HG02981 (cell line): ENCODE results near the gene POLD3.
"Not testable (repeated sequence)": the region's sequence is repeated elsewhere in the genome, so short reads cannot be mapped to it uniquely, and the experiment has no call there.

Source experiments
- ATAC-seq: cut with Tn5 transposase; IDR thresholded peaks from one replicate; pipeline ENCODE4 v1.9.1; 2021; ENCODE audit warnings: mild to moderate bottlenecking, moderate library complexity; ENCODE audit not compliant: unreplicated experiment

The POLD3 gene

DNA sequence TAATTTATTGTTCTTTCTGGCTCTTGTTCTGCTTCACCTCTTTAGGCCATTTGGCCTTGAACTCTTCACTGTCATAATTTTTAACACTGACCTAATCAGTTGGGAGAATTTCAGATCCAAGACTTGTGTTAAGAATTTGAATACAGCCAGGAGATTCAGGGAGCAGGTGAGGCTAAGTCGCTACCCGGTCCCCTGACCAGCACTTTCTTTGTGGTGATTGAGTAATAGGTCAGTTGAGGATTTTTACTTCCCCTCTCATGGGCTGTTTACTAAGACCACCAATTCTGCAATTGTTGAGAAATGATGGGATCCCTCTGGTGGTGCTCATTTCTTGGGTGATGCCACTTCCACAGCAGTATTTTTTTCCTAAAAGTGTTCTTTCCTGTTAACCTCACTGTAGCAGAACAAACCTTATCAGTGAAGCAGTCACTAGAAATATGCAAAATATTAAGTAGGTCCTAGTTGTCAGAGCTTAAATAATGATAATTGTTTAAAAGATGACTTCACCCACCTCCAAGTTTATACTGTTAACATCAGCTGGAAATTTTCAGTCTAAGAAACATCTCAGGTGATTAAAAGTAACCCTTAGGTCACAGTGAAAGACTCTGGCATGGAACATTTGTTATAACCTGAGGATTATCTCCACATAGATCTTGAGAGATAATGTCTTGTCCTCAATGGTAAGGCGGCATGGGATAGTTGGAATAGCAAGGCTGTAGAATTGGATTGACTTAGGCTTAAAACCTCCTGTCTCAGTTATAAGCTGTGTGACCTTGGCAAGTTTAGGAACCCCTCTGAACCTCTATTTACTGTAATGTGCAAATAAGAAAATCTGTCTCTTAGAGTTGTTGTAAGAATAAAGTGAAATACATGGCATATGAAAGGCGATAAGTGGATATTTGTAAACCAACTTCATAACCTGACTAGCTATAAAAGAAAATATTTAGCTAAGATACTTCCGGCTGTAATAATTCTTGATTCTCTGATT, 41.3 kb downstream of the POLD3 start:
- ATAC-seq = no peak

DNA sequence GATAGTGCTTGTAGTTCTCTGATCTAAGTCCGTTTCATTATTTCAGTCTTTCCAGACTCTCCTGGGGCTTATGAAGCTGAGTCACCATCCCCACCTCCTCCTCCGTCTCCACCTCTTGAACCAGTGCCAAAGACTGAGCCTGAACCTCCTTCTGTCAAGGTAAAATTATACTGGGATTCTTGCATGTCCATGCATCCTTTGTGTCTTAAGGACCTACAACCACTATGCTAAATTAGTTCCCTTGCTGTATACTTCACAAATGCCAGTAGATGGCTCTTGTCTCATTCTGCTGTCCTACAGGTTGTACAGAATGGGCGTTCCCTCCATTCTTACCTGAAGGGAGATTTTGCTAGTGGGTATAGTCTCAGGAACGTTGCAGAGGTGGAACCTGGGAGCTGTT, 42.2 kb downstream of the POLD3 start:
- ATAC-seq = no peak

DNA sequence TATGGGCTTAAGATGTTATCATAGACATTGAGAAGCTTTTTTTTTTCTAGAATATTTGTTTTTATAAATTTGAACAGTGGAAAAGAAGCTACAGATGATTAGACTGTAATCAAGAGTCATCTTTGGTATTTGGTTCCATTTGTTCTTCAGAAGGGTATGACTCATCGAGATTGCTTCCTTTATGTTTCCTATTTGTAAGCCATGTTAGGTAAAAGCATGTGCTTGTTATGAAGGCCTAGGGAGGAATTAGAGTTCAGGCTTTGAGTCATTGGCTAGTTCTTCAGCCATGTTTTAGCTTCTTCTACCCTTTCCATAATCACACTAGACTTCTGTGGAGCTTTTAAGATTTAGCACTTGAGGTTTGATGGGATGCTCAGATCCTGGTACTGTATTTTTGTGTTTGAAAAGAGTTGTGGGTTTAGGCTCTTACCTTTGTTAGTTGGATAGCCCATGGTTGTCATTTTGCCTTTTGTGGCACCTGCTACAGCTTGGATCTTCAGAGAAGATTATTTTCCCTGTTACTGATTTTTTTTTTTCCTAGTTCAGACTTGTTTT, 44.3 kb downstream of the POLD3 start:
- no peak for ATAC-seq

DNA sequence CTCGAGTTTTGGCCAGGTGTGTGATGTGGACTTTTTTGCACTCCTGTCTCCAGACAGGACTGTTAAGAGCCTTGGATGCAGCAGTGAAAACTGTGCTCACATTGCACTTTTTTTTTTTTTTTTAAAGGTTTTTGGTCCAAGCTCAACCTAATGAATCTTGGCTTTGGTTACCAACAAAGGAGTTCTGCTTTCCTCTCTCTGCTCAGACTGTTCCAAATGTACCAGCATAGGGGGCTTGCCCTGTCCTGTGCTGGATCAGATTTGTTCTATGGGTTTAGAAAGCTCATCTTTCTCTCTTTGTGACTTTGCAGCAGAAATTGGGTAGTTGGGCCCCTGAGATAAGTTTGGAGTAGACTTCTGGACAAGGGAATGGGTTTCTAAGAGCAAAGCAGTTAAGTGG, 45.3 kb downstream of the POLD3 start:
- no peak for ATAC-seq

DNA sequence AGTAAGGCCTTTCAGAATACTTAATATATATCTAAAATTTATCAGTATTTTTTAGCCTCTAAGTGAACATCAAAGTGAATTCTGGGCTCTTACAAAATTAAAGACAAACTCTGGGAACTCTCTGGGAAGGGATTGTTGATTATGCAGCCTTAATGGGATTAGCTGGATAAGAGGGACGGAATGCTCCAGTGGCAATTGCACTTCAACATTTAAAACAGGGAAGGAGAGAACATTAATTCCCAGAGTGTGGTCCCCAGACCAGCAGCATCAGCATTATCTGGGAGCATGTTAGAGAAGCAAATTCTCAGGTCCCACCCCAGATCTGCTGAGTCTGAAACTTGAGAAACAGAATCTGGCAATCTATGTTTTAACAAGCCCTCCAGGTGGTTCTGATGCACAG, 46.5 kb downstream of the POLD3 start:
- ATAC-seq = no peak

DNA sequence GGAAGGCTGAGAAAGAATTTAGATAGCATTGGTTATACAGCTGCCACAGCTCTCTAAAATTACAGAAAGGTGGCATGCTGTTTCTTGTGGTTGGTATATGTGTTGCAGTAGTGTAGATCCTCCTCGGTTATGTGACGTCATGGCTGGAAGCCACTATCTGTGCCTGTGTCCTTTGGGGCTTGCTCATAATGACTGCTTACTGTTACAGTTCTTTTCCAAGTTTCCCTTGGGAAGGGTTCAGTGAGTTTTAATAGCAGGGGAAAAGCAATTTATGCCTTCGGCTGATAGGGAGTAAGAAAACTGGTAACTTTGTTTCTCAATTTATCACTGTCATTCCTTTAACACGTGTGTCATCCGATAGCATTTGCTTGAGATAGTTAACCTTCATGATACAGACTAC, 47.2 kb downstream of the POLD3 start:
- ATAC-seq = no peak

DNA sequence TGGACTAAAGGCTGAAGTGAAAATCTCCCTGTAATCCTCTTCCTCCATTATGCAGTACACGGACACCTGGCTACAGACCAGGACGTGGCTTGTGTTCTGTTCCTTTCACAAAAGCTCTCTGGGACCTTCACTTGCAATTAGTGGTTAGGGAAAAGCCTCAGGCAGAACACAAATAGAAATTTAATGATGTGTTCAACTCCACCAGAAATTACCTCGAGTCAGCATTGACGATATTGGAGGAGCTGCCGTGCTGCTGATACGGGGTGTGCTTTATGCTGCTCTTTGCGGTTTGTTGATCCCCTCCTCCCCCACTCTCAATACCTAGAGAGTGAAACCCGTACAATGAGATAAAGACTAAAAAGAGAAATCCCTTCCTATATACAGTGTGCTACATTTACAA, 48.9 kb downstream of the POLD3 start:
- ATAC-seq = no peak

DNA sequence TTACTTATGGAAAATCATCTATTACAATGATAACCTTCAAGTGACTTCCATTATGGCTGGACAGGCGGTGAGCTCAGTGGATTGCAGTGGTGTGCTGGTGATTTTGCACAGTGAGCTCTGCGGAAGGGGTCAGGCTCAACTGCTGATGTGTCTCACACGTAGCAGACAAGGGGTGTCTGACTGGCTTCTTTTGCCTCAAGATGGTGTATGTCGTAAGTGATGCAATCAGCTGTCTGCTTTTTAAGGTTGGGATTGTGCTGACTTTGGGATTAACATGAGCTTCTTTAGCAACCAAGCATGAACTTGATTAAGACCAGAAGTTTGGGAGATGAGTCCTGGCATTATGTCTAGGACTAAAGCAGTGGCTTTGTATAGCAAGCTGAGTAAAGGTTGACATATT, 49.5 kb downstream of the POLD3 start:
- no peak for ATAC-seq

DNA sequence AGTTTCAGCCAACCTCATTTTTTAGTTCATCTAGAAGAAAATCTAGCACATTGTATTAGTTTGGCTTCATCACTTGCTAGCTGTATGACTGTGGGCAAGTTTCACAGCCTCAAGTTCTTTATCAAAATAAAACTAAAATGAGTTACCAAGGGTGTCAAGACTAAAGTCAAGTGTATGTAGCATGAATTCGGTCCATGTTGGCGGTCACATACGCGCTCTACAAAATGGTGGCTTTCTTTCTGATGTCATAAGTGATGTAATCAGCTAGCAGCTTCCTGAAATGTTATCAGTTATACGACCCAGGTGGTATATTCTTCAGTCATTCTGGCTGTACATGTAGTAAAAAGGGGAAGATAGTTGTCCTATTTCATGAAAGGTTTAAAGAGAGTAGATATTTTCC, 50.5 kb downstream of the POLD3 start:
- no peak for ATAC-seq

DNA sequence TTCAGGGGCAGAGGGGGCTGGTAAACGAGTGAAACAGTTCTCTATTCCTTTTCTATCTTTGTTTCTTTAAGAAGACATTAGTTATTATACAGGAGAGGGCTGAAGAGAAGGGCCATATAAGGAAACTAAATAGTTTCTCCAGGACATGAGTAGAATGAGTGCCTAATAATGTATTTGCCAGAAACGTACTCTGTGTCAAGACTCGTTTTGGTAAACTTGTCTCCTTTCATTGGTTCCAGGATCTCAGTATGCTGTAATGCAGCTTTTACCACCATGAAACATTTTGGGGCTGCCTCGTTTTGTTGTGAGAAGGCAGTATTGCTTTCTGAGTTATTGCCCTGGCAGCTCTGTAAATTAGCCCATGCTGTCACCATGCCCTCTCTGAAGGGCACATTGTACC, 51.7 kb downstream of the POLD3 start:
- ATAC-seq = no peak

DNA sequence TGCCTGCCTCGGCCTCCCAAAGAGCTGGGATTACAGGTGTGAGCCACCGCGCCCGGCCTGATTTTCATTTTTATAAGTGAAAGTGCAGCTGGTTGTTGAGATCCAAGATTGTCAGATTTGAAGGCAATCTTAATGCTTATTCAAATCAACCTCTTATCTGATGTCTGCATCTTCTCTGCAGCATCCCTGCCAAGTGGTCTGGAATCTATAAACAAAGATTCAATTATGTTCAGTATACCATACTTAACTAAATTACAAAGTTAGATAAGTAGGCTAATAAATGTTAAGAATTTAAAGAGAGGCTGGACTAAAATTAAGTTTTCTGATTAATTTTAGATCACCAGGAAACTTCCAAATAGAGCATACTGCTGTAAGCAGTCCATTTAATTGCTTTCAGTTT, 53.8 kb downstream of the POLD3 start:
- ATAC-seq = no peak

DNA sequence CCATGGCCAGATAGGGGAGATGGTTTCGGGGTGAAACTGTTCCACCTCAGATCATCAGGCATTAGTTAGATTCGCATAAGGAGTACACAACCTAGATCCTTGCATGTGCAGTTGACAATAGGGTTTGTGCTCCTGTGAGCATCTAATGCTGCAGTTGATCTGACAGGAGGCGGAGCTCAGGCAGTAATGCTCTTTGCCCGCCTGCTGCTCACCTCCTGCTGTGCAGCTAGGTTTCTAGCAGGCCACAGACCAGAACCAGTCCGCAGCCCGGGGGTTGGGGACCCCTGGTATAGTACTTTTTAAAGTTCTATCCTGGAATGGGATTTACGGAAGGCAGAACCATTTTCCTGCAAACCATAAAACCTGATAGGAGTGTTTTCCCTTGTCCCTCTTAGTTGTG, 54.6 kb downstream of the POLD3 start:
- ATAC-seq = no peak

DNA sequence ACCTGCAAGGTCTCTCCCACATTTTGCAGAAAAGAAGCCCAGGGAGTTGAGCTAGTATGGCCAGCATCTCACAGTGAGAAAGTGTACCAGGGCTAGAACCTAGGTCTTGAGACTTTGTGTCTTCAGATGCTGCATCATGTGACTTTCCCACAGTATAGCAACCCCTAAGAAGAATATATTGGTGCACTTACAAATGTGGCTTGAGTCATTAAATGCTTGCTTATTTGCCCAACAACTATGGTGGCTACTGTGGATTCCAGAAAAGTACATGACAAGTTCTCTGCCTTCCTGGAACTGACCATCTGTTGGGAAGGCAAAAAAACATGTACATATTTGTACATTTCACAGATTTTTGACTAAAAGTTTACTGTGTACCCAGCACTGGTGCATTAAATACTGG, 55.0 kb downstream of the POLD3 start:
- ATAC-seq = no peak

DNA sequence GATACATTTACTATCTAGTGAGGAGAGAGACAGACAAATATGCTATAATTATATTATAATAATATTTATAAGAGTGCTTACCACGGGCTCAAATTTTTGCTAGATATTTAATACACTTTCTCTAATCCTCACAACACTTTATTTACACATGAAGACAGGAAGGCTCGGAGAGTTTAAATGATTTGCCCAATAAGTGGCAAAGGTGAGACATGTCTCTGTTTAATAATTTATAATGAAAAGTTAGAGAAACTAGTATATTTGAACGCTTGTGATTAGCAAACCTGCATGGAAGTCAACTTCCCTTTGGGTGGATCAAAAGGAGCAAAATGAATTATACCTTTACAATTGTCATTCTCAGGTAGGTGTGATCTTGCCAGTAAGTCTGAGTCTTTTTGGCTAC, 55.4 kb downstream of the POLD3 start:
- ATAC-seq = no peak

DNA sequence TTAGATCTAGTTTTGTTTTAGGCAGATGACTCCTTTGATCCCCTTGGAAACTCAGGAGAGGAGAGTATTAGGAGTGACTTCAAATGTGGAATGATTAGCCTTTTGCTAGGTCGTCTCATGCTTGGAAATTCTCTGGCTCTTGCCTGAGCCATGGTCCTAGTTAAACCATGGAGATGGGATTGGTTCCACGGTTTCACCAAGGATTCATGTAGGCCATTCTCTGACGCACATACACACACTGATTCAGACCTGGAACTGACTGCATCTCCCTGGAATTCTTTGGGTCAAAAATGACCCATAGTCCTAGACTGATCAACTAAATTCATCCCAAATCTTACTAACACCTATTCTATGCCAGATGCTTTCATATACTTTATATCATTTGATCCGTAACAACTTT, 56.5 kb downstream of the POLD3 start:
- ATAC-seq = no peak

DNA sequence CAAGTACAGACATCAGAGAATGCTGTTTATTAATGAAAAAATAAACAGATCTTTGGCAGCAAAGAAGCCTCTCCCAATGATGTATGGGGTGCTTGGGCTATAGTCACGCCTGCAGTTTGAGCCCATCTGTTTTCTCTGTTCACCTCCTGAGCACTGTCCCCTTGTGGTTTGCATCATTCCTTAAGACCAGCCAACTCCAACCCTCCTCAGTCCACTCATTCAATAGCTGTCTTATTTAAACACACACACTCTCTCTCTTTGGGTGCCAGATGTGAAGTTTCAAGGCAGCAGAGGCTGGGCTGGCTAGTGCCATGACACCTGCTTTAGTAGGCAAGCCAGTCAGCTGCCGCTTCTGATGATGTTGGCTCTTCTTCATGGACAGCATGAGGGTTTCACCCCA, 58.1 kb downstream of the POLD3 start:
- ATAC-seq = no peak

DNA sequence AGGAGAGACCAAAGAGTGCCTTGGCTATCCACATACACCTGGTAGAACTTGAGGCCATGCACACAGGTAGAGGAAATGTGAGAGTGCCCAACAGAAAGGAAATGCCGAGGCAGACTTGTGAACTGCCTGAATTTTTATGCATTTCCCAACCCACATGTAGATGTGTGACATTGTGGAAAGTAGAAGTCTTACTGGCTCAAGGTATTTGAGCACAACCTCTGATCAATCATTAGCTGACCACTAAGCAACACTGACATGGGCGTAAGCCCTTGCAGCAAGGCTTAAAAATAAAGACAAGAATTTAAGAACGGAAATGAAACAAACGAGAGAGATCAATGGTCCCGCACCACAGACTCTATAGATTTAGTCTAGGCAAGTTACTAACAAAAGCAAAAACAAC, 62.6 kb downstream of the POLD3 start:
- ATAC-seq = no peak

DNA sequence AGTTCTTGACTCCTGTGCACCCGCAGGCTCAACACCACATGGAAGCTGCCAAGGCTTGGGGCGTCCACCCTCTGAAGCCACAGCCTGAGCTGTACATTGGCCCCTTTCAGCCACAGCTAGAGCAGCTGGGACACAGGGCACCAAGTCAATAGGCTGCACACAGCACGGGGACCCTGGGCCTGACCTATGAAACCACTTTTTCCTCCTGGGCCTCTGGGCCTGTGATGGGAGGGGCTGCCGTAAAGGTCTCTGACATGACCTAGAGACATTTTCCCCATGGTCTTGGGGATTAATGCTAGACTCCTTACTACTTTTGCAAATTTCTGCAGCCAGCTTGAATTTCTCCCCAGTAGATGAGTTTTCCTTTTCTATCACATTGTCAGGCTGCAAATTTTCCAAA, 66.7 kb downstream of the POLD3 start:
- not testable (repeated sequence) for ATAC-seq

DNA sequence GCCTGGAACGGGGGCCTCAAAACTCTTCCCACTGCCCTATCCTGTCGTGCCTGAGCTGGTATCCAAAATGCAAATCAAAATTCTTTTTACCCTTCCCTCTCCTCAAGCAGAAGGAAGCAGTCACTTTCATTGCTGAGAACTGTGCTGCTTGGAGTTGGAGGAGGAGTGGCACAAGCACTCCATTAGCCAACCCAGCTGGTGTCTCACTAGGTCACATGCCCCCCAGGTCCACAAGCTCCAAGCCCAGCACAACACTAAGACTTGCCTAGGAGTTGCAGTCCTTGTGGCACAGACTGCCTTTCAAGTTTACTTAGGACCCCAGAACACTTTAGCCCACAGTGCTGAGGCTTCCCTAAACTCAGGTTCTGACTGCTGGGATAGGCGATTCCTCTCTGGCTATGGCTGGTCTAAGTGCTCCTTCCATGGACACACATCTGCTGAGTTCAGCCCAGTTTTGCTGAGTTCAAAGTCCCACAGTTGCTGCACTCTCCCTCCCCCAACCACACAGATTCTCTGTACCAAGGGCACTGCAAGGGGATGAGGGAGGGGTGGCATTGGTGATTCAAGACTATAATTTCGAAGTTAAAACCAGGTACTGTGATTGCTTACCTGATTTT, 70.2 kb downstream of the POLD3 start:
- ATAC-seq = no peak

DNA sequence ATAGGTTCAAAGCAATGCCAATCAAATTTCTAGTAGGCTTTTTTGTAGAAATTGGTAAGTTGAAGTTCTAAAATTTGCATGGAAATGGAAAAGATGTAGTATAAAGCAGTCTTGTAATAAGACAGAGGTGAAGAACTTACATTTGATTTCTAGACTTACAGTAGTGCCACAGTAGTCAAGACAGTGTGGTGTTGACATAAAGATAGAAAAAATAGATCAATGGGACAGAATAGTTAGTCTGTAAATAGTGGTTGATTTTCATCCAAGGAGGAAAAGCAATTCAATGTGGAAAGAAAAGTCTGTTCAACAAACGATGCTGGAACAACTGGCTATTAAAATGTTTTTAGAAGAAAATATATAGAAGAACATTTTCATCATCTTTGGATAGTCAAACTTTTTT, 70.9 kb downstream of the POLD3 start:
- ATAC-seq = no peak

DNA sequence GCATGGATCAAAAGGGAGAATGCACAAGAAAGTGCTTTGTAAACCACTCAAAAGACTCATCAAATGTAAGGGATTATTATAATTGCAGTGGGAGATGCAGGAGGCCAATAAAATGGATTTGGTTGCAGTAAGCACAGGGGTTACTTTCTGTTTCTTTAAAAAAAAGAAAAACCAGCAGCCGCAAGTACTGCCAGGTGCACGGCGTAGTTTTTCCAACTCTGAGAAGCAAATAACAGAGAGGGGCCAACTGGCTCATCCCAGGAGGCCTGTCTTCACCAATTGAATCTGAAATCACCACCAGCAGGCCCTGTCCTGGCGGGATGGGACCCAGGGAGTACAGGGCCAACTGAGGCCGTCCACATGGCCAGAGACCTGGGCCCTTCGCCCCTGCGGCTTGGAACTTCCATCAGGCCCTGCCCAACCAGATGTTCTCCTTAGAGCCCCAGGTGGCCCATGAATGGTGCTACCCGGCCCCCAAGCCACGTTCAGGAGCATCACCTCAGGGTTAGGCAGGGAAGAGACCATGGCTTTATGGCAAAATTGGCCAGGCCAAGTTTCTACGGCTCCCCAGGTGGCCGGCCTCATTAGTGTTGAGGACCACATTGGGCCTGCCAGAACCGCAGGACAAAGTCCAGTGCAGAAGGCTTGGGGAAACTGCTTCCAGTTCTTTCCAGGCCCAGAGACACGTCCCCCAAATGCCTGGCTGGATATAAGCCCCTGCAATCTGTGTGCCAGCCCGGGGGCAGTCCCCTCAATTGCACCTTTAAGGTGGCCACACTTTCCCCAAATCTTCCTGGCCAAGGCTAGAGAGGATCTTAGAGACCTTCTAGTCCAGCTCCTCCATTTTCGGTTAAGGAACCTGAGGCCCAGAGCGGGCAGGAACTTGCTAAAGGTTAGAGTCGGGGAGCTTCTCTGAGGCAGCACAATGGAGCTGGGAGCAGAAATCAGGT, 77.1 kb downstream of the POLD3 start:
- no peak for ATAC-seq
